NCI-H446 treated with DMSO at 0.1 percent for 48 hours (cell line): ENCODE measurements around the gene STK17A.

ENCODE experiments used
- DNase-seq: peaks from one replicate; lab custom pipeline; 2025; lab: John Stamatoyannopoulos, UW

The STK17A gene

DNA sequence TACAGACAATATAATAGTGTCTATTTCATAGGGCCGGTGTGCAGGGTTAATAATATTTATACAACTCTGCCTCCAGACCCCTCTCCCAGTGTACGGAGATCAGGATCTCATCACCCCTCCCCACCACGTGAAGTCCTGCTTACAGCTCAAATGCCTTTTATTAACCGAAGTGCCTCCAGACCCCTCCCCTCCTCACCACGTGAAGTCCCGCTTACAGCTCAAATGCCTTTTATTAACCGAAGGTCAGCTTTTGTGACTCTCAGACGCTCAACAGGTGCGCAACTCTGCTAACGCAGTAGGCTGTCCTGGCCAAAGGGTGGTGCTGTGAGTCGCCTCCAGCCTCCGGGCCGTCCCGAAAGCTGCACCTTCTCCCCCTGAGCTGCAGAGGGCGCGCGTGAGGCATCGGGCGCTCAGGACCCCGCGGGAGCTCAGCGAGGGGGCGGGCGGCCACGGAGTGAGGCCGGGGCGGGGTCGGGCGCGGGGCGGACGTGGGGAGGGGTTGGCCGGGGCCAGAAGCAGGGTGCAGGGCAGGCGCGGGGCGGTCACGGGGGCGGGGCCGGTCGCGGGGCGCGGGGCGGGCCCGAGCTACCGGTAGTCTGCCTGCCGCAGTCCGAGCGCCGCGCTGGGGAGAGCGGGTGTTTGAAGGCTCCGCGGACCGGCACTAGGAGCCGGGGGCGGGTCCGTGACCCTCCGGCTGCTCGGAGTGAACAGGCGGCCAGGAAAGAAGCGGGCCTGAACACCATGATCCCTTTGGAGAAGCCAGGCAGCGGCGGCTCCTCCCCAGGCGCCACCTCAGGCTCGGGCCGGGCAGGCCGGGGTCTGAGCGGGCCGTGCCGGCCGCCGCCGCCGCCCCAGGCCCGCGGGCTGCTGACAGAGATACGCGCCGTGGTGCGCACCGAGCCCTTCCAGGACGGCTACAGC is at the start of gene STK17A:
Gene STK17A (plus strand): TSS at position 606 of the 921 bp plus-strand sequence. CDS start 136 bp downstream, at position 742.
- peak; percentile 88 for DNase-seq

DNA sequence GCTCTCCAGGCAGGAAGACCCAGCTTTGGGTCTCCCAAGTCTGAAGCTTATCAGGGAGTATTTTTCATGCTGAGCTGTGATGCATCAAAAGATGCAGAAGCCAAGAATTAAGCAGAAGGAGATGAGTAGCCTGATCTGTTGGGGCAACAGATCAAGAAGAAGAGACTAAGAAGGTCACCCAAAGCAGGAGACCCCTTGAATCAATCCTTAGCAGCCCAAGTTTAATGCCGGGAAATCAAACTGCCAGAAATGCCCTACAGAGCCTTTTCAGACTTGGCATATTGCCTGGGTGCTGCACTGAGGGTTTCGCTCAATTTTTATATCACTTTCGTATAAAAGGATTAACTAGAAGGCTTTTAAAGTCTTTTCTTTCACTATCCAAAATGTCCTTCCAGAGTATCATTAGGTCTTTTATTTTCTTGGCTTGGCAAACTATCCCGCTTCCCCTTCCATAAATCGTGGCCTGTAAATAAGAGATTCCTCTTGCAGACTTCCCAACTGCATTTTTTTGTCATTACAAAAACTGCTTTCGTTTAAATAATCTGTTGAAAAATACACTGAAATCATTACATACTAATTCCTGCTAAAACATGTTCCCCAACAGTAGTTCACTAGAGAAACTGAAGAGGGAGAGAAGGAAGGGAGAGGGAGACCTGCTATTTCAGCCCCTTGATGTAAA is 49.0 kb upstream of the STK17A start:
- no peak for DNase-seq

DNA sequence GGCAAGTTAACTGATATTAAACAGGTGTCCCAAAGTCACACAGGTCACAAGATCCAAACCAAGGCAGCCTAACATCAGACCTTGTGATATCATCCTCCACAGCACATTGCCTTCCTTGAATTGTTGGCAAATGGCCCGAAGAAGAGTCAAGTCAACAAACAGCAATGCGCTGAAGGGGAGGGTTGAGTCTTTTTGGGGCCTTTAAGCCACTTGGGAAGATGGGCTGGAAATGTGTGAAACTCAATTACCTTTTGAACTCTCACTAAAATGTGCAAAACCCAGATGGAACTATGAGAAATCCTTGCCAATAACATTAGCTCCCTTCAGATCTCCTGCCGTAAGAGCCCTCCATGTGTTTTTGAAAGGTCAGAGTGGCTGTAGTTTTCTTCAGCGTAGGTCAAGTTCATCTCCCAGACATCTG is 47.9 kb upstream of the STK17A start:
- no peak for DNase-seq

DNA sequence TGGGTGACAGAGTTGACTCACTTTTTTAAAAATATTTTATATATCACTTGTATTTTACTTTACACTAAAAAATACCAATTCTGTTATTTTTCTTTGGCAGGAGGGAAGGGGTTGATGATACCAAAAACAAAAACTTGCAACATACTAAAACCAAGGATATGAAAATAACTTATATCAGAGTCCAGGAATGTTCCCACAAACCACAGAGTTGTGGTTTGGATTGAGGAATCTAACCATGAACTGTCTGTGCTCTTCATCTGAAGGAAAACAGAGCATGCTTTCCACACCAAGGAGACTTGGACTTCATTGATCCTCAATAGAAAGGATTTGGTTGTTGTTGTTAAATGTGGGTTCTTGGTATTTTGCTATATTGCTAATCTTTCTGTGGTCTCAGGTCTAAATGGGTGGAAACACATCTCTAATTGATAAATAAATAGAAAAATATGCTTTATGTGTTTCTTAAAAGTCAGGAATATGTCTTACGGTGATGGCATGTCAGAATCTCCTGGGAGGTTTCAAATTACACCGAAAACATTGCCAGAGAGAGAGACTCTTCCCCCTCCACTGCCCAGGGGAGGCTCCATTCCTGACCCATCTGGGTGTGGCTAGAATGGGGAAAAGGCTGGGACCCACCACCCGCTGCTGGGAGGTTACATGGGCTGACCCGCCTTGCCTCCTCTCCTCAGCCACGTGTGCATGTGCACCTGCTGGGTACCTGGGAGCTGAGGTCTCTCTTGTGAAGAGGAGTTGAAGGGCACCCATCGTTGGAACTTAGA is 46.9 kb upstream of the STK17A start:
- DNase-seq, result no peak

DNA sequence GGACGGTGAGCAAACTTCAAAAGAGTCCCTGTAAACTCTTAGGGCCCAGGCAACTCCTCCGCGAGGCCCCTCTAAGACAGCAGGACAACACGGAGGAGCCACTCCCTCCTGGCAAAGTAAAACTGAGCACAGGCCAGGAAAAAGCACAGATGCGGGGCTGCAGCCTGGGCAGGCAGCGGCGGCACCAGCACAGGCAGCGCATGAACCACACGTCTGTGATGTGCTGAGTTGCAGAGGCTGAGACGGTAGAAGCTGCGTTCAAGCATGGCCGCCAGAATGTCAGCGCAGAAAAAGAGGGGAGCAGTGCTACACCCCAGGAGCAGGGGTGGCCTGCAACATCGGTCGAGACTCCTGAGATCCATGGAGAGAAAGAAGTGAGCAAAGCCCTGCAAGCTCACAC is 46.1 kb upstream of the STK17A start:
- no peak for DNase-seq

DNA sequence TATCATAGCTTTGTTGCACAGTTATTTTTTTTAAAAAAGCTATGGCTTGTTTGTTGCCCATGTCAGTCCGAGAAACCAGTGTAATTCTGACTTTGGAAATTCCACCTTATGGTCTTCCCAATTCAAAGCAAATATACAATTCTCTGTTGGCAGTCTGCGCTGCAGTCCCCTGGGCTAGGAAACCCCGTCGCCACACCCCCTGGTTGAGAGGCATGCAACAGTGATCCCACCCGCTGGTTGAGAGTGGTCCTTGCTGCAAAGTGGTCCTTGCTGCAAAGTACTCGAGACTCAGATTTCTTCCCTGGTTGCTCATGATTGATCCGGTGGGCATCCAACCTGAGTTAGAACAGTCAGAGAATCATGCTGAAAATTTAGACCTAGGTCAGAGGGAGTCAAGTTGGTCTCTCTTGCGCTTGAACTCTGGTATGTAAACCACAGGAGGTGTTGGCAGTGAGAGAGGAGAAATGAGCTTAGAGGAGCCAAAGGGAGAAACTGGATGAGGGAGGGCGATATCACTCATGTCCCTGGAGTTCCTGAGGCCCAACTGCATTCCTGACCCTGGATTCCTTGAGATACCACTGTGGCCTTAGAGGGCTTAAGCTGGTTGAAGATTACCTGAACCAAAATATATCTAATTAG is 45.0 kb upstream of the STK17A start:
- DNase-seq, result no peak

DNA sequence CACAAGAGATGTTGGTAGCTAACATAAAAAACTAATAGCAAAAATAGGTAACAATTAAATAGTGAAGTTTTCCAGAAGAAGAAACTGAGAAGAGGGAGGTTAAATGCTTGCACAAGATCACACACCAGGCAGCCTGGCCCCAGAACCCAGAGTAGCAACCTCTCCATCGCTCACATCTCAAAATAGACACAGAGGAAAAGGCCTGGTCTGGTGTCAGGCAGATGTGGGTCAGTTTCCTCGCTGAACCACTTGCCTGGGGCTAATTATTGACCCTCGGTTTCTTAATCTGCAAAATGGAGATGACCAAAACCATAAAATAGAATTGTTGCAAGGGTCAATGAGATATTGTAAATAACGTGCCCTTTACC is 44.5 kb upstream of the STK17A start:
- DNase-seq, result no peak

DNA sequence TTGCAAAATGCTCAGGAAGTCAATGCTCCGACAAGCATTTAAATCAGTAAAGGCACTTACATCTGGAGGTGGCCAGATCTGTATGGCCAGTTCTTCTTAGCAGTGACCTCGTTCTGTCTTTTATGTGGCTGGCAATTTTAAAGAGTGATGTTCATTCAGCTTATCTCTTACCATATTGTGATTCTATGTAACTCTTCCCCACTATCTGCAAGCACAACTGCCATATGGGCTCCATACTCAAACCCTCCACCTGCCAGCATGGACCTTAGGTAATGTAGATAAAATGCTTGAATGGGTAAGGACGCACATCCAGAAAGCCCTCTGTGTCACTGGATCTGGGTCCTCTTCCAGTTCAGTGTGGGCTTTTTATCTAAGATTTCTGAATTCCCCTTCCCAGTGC is 42.4 kb upstream of the STK17A start:
- DNase-seq, result no peak

DNA sequence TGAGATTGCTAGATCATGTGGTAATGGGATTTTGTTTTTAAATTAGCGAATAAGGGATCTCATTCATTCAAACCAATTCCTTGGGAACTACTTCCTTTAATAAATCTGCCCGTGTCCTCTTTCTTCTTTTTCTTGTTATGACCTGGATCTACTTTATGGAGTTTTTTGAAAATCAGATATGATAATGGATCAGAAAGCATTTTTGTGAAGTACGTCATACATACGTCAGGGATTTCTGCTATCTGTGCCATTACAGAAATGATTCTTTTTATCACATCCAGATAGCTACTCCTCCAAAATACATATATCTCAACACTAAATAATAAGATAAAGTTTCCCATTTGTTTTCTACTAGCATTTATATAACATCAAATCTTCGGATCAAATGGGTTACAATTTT is 40.2 kb upstream of the STK17A start:
- DNase-seq, result no peak

DNA sequence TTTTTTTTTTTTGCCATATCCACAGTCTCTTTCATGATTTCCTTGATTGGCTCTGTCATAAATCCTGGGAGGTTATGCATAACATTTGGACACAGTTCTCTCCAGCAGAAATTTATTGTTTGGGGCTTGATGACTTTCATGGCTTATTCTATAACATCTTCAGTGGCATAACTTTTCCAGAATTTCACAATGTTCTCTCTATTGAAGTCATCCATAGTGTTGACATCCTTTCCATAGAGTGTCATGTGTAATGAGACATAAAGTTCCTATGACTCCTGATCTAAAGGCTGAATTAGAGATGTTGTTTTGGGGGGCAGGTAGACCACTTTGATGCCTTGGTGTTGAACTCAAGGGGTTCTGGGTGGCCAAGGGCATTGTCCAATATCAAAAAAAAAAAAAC is 36.7 kb upstream of the STK17A start:
- DNase-seq, result no peak

DNA sequence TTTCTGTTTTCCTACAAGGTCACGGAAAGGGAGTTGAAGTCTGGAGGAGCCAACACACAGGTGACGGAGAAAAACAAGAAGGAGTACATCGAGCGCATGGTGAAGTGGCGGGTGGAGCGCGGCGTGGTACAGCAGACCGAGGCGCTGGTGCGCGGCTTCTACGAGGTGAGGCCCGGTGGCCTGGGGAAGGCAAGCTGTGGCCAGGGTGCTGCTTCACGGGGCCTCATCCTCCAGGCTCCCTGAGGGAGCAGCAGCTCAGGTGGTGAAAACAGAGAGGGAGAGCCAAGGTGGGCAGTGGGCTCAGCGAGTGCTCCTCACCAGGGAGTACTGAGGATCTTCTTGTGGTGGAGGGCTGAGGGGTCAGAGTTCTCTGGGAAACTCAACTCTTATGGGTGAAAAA is 32.5 kb upstream of the STK17A start:
- no peak for DNase-seq

DNA sequence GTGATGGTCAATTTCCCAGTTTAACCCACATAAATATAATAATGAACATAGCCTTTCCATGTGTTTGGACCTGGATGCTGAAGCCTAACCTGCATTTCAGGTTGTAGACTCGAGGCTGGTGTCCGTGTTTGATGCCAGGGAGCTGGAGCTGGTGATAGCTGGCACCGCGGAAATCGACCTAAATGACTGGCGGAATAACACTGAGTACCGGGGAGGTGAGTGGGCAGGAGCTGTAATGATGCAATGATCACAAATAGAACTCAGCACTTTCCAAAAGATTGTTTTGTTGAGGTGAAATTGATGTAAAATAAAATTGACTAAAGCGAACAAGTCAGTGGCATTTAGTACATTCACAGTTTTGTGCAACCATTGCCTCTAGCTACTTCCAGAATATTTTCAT is 30.8 kb upstream of the STK17A start:
- no peak for DNase-seq

DNA sequence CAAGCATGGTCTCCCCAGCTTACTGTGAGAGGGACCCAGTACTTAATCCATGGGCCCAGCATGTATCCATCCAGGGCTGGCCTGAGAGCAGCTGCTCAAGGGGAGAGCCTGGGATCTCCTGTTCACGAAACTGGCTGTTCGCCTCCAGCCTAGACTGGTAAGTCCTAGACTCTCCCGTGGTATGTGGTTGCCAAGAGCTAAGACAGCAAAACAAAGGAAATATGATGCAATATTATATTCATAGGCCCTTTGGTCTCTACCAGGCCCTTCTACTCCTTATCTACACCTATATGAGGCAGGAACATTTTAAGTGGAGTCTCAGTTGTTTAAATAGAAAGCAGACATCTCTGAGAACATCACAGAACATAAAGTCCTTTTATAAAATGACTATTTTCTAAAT is 28.9 kb upstream of the STK17A start:
- DNase-seq, result no peak

DNA sequence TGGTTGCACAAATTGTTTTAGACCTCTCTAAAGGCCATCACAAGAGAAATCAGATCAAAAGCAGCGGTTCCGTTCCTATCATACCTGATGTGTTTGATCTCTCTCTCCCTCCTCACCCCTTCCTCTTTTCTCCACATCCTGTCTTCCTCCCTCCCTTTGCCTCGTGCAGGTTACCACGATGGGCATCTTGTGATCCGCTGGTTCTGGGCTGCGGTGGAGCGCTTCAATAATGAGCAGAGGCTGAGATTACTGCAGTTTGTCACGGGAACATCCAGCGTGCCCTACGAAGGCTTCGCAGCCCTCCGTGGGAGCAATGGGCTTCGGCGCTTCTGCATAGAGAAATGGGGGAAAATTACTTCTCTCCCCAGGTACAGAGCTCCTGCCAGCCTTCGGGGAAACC is 28.5 kb upstream of the STK17A start:
- no peak for DNase-seq

DNA sequence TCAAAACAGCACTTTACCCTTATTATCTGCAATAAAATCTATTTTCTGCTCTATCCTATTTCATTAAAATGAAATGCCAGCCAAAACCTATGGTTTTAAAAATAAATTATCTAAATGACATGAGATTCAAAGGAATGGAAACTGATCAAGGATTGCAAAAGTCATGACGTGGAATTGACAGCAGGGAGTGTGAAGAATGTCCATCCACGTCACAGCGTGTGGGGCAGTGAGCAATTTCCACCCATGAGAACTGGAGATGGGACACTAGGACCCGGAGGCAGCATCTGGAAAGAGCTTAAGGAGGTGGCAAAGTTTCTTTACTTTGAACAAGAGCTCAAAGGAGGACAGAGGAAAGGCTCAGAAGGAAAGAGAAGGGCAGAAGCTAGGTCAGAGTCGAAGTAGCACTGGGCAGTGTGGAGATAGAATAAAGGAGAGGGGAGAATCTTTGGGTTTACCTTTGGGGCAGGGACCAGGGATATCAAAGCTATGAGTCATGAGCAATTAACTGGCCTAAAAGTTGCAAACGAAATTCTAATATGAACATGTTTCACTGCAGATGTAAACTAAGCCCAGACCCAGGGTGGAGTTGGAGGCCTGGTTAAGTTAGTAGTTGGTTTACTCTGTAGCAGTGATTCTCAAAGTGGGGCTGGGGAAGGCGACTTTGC is 24.9 kb upstream of the STK17A start:
- DNase-seq, result no peak

DNA sequence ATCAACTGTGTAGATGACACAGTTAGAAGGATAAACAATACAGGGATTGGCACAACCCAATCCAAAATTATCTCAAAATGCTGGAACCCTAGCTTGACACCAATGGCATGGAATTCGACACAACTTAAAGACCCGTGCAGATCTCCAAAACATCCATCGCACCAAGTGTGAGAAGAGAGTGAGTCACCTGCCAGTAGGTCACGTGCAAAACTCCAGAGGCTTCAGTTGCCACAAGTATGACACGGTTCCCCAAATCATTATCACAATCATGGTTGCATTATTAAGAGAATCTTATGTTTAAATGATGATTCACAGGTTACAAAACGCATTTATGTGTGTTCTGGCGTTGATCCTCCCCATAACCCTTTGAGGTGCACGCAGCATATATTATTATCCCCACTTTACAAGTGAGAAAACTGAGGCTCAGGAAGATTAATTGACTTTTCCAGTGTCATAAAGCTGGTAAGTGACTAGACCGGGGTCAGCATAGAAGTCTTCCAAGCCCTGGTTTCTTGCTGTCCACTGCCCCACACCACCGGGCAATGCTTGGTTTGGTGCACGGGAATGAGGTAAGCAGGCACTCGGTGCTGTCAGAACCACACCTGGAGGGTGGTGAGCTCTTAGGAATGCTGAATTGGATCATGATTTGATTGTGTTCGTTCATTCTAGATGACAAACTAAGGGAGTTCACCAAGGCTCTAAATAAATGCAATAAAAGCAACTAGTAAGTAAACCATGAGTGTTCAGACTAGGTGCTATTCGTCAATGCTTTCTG is 23.6 kb upstream of the STK17A start:
- DNase-seq, result no peak

DNA sequence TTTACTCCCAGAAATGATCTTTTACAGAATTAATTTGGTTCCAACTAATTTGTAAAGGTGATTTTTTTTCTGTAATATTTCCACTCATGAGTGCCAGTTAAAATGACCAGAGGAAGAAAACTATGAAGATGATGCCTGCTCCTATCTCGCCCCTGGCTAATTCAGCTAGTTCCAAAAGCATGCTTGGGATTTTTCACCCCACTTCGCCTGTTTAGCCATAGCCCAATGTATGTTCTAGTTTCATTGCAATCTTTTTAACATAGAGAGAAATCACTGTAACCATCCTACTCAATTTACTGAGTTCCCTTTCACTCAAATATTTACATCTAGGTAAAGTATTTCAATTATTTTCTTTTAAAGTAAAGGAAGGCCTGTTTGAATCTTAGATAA is 23.0 kb upstream of the STK17A start:
- DNase-seq, result no peak

DNA sequence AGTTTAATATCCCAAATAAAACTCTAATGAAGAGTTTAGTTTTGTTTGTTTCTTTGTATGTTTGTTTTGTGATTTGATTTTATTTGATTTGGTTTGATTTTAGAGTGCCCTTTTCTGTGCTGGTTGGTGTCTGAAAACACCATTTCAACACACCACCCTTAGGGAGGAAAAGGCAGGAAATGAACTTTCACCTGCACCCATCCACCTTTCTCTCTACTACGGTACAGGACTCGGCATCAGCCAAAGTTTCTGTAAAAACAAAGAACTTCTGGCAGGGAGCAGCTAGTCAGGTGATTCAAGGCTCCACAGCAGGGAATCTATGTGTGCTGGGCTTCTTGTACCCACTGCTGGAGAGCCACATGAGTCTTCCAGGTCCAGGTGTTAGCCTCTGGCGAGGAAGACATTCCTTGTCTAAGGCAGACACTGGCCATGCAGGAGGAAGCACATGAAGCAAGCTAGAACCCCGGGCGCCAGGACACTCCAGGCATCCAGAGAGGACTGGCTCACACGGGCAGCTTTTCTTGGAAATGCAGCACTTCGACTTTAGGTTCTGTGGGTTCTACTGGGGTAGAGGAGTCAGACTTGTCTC is 22.1 kb upstream of the STK17A start:
- DNase-seq, result no peak

DNA sequence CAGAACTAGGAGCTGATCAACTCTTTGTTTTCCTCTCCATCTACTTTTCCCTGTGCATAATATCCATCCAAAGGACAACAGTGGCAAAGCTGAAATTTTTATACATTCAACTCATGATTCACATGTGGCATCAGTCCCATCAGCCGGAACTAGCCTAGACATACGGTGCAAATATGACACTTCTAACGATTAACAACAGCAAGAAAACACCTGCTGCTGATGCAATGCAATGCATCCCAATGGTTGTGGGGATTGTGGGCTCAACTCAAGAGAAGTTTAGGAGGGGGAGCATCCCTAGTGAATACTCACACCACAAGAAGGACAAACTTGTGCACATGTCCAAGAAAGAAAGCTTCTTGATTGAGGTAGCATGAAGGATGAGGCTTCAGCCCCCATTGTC is 20.5 kb upstream of the STK17A start:
- no peak for DNase-seq

DNA sequence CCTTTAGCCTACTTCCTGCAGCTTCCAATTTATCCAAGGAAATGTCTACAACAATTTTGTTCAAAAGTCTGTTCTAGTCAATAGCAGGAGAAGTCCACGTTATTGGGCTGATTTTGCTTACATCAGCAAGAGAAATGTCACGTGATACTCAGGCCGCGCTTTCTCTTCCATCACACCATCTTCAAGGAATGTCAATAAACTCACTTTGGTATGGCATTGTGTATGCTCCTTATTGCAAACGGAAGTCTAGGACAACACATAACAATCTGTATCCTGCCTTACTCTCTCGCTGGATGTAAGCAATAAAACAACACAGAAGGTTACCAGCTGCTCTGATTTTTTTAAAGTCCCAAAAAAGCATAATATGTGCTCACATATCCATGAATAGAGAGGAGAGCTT is 17.1 kb upstream of the STK17A start:
- no peak for DNase-seq

DNA sequence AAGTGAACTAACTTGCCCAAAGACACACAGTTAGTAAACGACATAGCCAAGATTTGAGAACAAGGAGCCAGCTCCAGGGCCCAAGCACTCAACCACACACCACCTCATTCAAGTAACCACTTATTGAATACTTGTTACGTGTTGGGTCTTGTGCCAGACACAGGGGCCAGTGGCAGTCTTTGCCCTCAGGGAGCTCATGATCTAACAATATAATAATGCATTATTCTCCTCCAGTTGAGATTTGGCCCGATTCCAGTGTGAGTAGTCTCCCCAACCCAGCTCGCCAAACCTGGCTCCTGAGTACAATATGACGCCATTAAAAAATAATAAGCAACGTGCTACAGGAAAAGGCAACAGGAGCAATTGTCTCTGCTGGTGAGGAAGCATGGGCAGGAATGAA is 14.4 kb upstream of the STK17A start:
- DNase-seq, result no peak
